Neural crest cell (in vitro differentiated cells): ENCODE results near the gene GYPC. TPM values are rescaled to one million over a fixed set of nuclear protein-coding genes. Genes with fewer than 3 reads are reported as not detected.
"Not testable (repeated sequence)": the region's sequence is repeated elsewhere in the genome, so short reads cannot be mapped to it uniquely, and the experiment has no call there.

Experiments used
- DNase-seq: peaks from one replicate; pipeline ENCODE4 v3.0.0; 2021; ENCODE audit warnings: low read depth, mixed read lengths, low spot score
- H3K27ac Mint-ChIP-seq: one replicate; pipeline ENCODE4 v1.8.0; 2021; ENCODE audit warnings: mild to moderate bottlenecking, mixed read lengths; ENCODE audit not compliant: unreplicated experiment
- H3K27me3 Mint-ChIP-seq: 2 replicates; pipeline ENCODE4 v1.8.0; 2021; ENCODE audit warnings: low read depth, mild to moderate bottlenecking, mixed read lengths
- H3K36me3 Mint-ChIP-seq: 2 replicates; pipeline ENCODE4 v1.8.0; 2021; ENCODE audit warnings: low read depth, mild to moderate bottlenecking, mixed read lengths
- H3K4me1 Mint-ChIP-seq: 2 replicates; pipeline ENCODE4 v1.8.0; 2021; ENCODE audit warnings: mixed read lengths
- H3K4me3 Mint-ChIP-seq: one replicate; pipeline ENCODE4 v1.8.0; 2021; ENCODE audit warnings: mild to moderate bottlenecking, mixed read lengths
- H3K9me3 Mint-ChIP-seq: 2 replicates; pipeline ENCODE4 v1.8.0; 2021; ENCODE audit warnings: mixed read lengths
- CTCF ChIP-seq: fragments of 200-600 bp; sonication (generic); conservative IDR thresholded peaks from 2 replicates; pipeline ENCODE4 v1.5.0; 2021; ENCODE audit warnings: antibody characterized with exemption, mild to moderate bottlenecking
- total RNA-seq: library from RNA; stranded (reverse); gene quantifications from 2 replicates; pipeline ENCODE4 v1.2.1, GENCODE V29; 2021

The GYPC gene
- total RNA-seq, 1 donor from 2014 or later = 84.4 TPM

- Mint-ChIP-seq H3K27ac (no peak overlapping the region), H3K4me1 (peaks cover 4% of the 10 kb centered on the region), H3K9me3 (peaks cover 3% of the 10 kb centered on the region), H3K27me3 (no peaks in the 10 kb centered on the region), H3K4me3 (no peak overlapping the region), H3K36me3 (no peaks in the 10 kb centered on the region)
- no peak for TF ChIP-seq CTCF
- no peak for DNase-seq
Observed at GRCh38 chr2:126645211-126645618, 10.7 kb upstream of the GYPC start.

- Mint-ChIP-seq H3K4me3 (no peak overlapping the region), H3K27ac (no peak overlapping the region), H3K9me3 (peaks cover 7% of the 10 kb centered on the region), H3K27me3 (no peaks in the 10 kb centered on the region), H3K36me3 (no peaks in the 10 kb centered on the region), H3K4me1 (peaks cover 4% of the 10 kb centered on the region)
- no peak for DNase-seq
- TF ChIP-seq CTCF = no peak
Observed at GRCh38 chr2:126646026-126646425, 9.9 kb upstream of the GYPC start.

GRCh38 chr2:126647714-126648344 lies 8.1 kb upstream of the GYPC start:
- H3K36me3 Mint-ChIP-seq, H3K27ac Mint-ChIP-seq, DNase-seq, H3K4me3 Mint-ChIP-seq, H3K9me3 Mint-ChIP-seq, H3K4me1 Mint-ChIP-seq, H3K27me3 Mint-ChIP-seq: not testable (repeated sequence)

- not testable (repeated sequence) for H3K27me3 Mint-ChIP-seq, H3K36me3 Mint-ChIP-seq, DNase-seq, H3K27ac Mint-ChIP-seq, H3K9me3 Mint-ChIP-seq, H3K4me3 Mint-ChIP-seq, H3K4me1 Mint-ChIP-seq
Observed at GRCh38 chr2:126648345-126648786, 7.6 kb upstream of the GYPC start.

- TF ChIP-seq CTCF = no peak
- DNase-seq = no peak
Observed at GRCh38 chr2:126649101-126649500, 6.9 kb upstream of the GYPC start.

GRCh38 chr2:126650994-126651393 lies 5.0 kb upstream of the GYPC start:
- peaks cover 17% of the 10 kb centered on the region for H3K4me1 Mint-ChIP-seq

More at GRCh38 chr2:126649101-126649500, 6.9 kb upstream of the GYPC start:
- H3K27ac Mint-ChIP-seq = no peak overlapping the region
- H3K9me3 Mint-ChIP-seq = peaks cover 7% of the 10 kb centered on the region
- H3K27me3 Mint-ChIP-seq = no peaks in the 10 kb centered on the region
- H3K4me1 Mint-ChIP-seq = peaks cover 2% of the 10 kb centered on the region
- H3K36me3 Mint-ChIP-seq = peaks cover 4% of the 10 kb centered on the region
- H3K4me3 Mint-ChIP-seq = no peak overlapping the region

More at GRCh38 chr2:126650994-126651393, 5.0 kb upstream of the GYPC start:
- Mint-ChIP-seq H3K4me3 (no peak overlapping the region), H3K27ac (no peak overlapping the region), H3K36me3 (peaks cover 4% of the 10 kb centered on the region), H3K9me3 (peaks cover 7% of the 10 kb centered on the region), H3K27me3 (no peaks in the 10 kb centered on the region)
- no peak for TF ChIP-seq CTCF
- DNase-seq = no peak
